PC-9 (cell line): ENCODE results near the gene FBXW10B.
"Not testable (repeated sequence)": the region's sequence is repeated elsewhere in the genome, so short reads cannot be mapped to it uniquely, and the experiment has no call there.

Experiments used
- CTCF ChIP-seq: fragments of 200-600 bp; sonication (generic); conservative IDR thresholded peaks from 2 replicates; pipeline ENCODE4 v1.6.1; 2017; ENCODE audit warnings: mixed run types, antibody characterized with exemption, mild to moderate bottlenecking, moderate library complexity
- EZH2 ChIP-seq: fragments of 200-600 bp; sonication (generic); IDR thresholded peaks from 2 replicates; pipeline ENCODE4 v1.8.0; 2017; ENCODE audit warnings: antibody characterized with exemption, low read depth

- not testable (repeated sequence) for TF ChIP-seq CTCF, EZH2
Measured at GRCh38 chr17:15590844-15591243, 28.7 kb downstream of the FBXW10B start.
